NCI-H1417 (cell line): Measurements from ENCODE around the gene EXOC4.

Experiments
- DNase-seq, 3 experiments: peaks; one replicate each; lab custom pipeline; 2025; lab: John Stamatoyannopoulos, UW

EXOC4 gene

GRCh38 chr7:133822868-133823552 is 570.1 kb downstream of the EXOC4 start:
- no peak for DNase-seq

GRCh38 chr7:133824132-133824531 is 571.3 kb downstream of the EXOC4 start:
- DNase-seq, result peak in 1 of 3 experiments; percentile 20

- no peak for DNase-seq
Measured at GRCh38 chr7:133827707-133828623, 575.1 kb downstream of the EXOC4 start.

GRCh38 chr7:133828906-133829305 is 576.0 kb downstream of the EXOC4 start:
- DNase-seq, result no peak

GRCh38 chr7:133829336-133829897 is 576.5 kb downstream of the EXOC4 start:
- no peak for DNase-seq

GRCh38 chr7:133830081-133830480 is 577.2 kb downstream of the EXOC4 start:
- DNase-seq, result no peak

- DNase-seq, result peak in 2 of 3 experiments; percentile 60 to 88
Measured at GRCh38 chr7:133836666-133837065, 583.8 kb downstream of the EXOC4 start.

- DNase-seq, result peak; percentile 60 to 93 (median 76)
Measured at GRCh38 chr7:133837224-133837623, 584.3 kb downstream of the EXOC4 start.

GRCh38 chr7:133839121-133839520 is 586.2 kb downstream of the EXOC4 start:
- no peak for DNase-seq

- DNase-seq, result no peak
Measured at GRCh38 chr7:133843341-133843740, 590.5 kb downstream of the EXOC4 start.

- DNase-seq, result no peak
Measured at GRCh38 chr7:133845005-133845404, 592.1 kb downstream of the EXOC4 start.

GRCh38 chr7:133846203-133846945 is 593.5 kb downstream of the EXOC4 start:
- DNase-seq, result peak in 2 of 3 experiments; percentile 16 to 73

GRCh38 chr7:133850497-133851280 is 597.8 kb downstream of the EXOC4 start:
- DNase-seq, result no peak

- DNase-seq, result no peak
Measured at GRCh38 chr7:133851411-133851810, 598.5 kb downstream of the EXOC4 start.

GRCh38 chr7:133853706-133854276 is 600.9 kb downstream of the EXOC4 start:
- peak; percentile 61 to 83 (median 68) for DNase-seq

GRCh38 chr7:133854739-133855138 is 601.9 kb downstream of the EXOC4 start:
- peak; percentile 28 to 79 (median 78) for DNase-seq

GRCh38 chr7:133857376-133858119 is 604.7 kb downstream of the EXOC4 start:
- no peak for DNase-seq

GRCh38 chr7:133858311-133858710 is 605.4 kb downstream of the EXOC4 start:
- DNase-seq, result peak in 1 of 3 experiments; percentile 41

GRCh38 chr7:133859231-133859630 is 606.4 kb downstream of the EXOC4 start:
- DNase-seq, result peak; percentile 94 to 99 (median 99)

GRCh38 chr7:133859871-133860450 is 607.1 kb downstream of the EXOC4 start:
- peak in 1 of 3 experiments; percentile 17 for DNase-seq
